Keratinocyte (primary cell): ENCODE data around the gene NDUFB6.

ENCODE experiments used
- EZH2 ChIP-seq: IDR thresholded peaks from one replicate; pipeline ENCODE4 v1.6.1; 2012; ENCODE audit warnings: inconsistent platforms, mild to moderate bottlenecking, low read length, moderate library complexity
- TF ChIP-seq, protein P1 (sequence below), 3 experiments: IDR thresholded peaks in 1 of 3; conservative IDR thresholded peaks in 1 of 3; optimal IDR thresholded peaks in 1 of 3; 2 replicates in 2 of 3; 3 replicates in 1 of 3; pipeline versions ENCODE3 to v1.5.1; 2011; ENCODE audit warnings: low read length in 3 of 3, mild to moderate bottlenecking in 3 of 3, moderate library complexity in 2 of 3, control low read depth in 1 of 3, inconsistent platforms in 1 of 3; ENCODE audit not compliant: insufficient read depth in 2 of 3; ENCODE audit errors: extremely low read depth in 1 of 3

DNA sequence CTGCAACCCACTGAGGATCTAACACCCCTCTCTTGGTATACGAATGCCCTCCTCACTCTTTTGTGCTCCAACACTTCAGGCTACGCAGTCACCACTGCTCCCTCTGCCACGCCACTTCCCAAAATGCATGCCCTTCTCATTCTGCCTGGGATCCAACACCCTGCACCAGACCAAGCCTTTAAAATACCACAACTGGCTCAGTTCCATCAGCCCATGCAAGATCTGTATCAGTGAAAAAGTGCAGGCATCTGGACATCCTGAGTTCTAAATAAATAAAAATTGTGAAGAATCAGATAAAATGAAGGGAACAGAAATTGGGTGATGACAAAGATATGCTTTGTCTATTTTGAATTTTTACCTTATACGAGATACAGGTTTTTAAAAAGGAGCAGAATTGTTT, 2.7 kb downstream of the NDUFB6 start:
- TF ChIP-seq, protein P1, sequence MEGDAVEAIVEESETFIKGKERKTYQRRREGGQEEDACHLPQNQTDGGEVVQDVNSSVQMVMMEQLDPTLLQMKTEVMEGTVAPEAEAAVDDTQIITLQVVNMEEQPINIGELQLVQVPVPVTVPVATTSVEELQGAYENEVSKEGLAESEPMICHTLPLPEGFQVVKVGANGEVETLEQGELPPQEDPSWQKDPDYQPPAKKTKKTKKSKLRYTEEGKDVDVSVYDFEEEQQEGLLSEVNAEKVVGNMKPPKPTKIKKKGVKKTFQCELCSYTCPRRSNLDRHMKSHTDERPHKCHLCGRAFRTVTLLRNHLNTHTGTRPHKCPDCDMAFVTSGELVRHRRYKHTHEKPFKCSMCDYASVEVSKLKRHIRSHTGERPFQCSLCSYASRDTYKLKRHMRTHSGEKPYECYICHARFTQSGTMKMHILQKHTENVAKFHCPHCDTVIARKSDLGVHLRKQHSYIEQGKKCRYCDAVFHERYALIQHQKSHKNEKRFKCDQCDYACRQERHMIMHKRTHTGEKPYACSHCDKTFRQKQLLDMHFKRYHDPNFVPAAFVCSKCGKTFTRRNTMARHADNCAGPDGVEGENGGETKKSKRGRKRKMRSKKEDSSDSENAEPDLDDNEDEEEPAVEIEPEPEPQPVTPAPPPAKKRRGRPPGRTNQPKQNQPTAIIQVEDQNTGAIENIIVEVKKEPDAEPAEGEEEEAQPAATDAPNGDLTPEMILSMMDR (optimal IDR thresholded peaks at IDR 0.05 in 1 of 3, IDR thresholded peaks at IDR 0.05 in 1 of 3, conservative IDR thresholded peaks at IDR 0.05 in 1 of 3; ENCODE audit: extremely low read depth in 1 of 3, insufficient read depth in 2 of 3, low read length in 3 of 3): no peak
- no peak for TF ChIP-seq EZH2
